AG10803 (cell line): ENCODE results near the gene FAAH.
A peak's percentile ranks its signal among the peaks of the same experiment; 100 is the strongest.

ENCODE experiments used
- DNase-seq: peaks from one replicate; pipeline ENCODE4 v3.0.0; 2010; ENCODE audit warnings: low read depth
- H3K4me3 ChIP-seq: 2 replicates; pipeline ENCODE4 v1.5.1; 2011; ENCODE audit warnings: mild to moderate bottlenecking, low read length, control low read depth
- TF ChIP-seq, protein P1 (sequence below): conservative IDR thresholded peaks from 2 replicates; pipeline ENCODE4 v1.5.1; 2011; ENCODE audit warnings: mild to moderate bottlenecking, low read length, control low read depth, inconsistent platforms

The FAAH gene

DNA sequence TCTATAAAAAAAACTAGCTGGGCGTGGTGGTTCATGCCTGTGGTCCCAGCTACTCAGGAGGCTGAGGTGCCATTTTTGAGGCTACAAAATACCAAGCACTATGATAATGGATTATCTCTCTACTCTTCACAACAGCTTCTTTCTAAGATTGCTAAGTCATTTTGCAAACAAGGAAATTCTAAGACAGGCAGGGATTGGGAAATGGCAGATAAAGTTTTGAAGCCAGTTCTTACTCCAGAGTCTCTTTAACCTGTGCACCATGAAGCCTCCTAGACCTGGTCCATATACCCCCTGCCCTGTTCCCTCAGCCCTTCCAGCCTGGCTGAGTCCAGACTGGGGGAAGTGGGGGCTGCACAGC, 56.0 kb downstream of the FAAH start:
- no peak overlapping the region for H3K4me3 ChIP-seq
- DNase-seq, result no peak
- TF ChIP-seq, protein P1, sequence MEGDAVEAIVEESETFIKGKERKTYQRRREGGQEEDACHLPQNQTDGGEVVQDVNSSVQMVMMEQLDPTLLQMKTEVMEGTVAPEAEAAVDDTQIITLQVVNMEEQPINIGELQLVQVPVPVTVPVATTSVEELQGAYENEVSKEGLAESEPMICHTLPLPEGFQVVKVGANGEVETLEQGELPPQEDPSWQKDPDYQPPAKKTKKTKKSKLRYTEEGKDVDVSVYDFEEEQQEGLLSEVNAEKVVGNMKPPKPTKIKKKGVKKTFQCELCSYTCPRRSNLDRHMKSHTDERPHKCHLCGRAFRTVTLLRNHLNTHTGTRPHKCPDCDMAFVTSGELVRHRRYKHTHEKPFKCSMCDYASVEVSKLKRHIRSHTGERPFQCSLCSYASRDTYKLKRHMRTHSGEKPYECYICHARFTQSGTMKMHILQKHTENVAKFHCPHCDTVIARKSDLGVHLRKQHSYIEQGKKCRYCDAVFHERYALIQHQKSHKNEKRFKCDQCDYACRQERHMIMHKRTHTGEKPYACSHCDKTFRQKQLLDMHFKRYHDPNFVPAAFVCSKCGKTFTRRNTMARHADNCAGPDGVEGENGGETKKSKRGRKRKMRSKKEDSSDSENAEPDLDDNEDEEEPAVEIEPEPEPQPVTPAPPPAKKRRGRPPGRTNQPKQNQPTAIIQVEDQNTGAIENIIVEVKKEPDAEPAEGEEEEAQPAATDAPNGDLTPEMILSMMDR, result no peak

DNA sequence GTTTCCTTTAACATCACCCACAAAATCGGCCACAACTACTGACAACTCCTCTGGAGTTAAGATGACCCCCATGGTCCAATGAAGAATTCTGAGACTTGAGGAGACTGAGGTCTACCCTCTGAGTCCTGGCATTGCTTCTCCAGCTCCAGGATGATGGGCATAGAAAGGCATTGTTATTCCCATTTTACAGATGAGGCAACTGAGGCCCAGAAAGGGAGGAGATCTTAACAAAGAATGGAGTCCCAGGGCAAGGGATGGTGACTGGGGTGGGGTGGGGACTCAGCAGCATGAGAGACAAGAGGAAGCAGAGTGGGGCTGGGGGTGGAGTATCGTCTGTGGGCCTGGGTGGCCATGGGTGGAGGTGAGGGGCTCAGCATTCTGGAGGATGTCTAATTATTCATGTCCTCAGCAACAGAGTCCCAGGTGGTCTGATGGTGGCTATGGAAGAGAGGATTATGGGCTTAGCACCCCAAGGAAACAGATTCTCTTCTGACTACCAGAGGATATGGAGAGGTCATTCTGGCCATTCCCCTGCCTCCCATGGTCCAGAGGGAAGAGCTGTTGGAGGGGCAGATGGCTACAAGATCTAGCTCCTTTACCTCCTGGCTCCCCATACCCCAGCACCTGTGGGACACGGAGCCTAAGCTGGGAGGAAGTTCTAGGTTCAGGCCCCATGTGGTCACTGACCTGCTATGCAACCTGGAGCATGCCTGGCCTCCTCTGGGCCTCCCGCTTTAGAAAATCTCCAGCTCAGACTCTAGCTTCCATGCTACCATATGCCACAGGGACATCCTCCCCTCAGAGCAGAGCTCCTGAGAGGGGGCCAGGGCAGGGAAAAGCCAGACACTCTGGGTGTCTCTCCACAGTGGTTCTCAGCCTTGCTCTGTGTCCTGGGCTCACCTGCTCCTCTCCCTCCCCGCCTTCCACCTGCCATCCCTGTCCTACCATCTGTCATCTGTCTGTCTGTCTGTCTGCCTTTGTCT, 58.1 kb downstream of the FAAH start:
- TF ChIP-seq, protein P1, result no peak
- no peak overlapping the region for H3K4me3 ChIP-seq
- no peak for DNase-seq

DNA sequence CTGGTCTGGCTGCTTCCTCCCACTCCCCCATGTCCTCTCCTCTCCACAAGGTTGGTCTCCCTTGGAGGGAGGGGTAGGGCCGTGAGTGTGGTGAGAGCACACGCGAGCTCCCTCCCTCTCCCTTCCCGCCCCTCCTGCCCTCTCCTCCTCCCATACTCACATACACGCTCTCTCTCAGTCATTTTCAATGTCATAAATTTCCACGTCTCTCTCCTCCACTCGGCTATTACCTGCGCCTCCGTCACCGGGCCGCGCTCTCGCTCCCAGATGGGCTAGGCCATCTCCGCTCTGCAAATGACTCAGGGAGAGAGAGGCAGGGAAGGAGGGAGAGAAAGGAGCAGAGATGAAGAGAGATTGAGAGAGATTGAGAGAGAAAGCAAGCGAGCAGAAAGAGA, 58.8 kb downstream of the FAAH start:
- no peak for DNase-seq
- TF ChIP-seq, protein P1, result no peak

DNA sequence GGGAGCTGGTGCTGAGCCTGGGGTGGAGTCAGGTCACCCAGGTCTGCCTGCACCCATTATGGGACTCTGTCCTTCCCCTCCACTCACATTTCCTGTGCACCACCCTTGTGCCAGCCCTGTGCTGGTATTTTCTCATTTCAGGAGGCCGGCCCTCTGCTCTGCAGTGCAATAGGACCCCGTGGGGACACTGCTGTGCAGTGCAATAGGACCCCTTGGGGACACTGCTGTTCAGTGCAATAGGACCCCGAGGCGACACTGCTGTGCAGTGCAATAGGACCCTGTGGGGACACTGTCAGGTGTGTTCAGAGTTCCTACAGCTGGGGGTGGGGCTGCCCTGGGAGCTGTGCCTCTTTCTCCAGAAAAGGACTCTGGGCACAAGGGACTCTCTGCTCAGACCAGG, 59.3 kb downstream of the FAAH start:
- no peak for DNase-seq
- TF ChIP-seq, protein P1, result no peak
- no peak overlapping the region for H3K4me3 ChIP-seq

More for the DNA sequence above, 58.8 kb downstream of the FAAH start:
- H3K4me3 ChIP-seq, result no peak overlapping the region

DNA sequence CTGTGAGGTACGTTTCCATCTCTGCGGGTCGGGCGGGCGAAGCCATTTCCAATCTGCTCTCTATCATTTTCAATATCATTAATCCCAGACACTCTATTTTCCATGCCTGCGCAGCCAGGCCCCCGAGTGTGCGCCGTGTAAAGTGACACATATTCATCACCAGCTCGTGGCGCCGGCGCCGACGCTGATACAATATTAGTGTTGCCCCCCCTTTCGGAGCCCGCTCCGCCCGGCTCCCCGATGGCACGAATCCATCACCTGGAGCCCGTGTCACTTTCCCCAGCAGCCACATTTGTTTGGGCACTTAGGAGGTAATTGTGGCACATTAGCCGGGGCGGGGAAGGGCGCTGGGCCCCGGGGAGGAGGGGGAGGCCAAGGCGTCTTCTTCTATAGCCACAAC, 61.8 kb downstream of the FAAH start:
- no peak for DNase-seq
- H3K4me3 ChIP-seq, result no peak overlapping the region
- TF ChIP-seq, protein P1, result no peak

DNA sequence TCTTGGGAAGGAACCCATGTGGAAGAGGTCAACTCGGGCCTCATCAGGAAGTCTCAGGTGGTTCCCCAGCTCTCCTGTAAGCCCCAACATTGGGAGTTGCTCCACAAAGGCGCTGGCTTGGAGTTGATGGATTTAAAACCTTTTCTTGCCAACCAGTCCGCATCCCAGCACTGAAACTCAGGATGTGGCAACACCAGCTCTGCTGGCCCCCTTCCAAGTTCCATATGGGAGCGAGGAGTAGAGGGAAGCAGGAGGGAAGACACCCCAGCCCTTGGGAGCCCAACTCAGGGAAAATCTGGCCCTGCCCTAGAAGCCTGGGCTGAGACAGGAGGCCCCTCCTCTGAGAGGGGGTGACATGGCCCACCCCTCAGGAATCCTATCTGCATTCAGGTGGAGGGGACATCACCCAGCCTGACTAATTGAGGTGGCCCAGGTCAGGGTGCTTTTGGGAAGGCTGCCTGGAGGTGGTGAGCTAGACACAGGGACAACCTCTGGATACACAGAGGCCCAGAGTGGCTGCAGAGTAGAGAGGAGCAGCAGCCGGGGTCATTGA, 62.4 kb downstream of the FAAH start:
- peak; percentile 34 for DNase-seq
- no peak overlapping the region for H3K4me3 ChIP-seq
- TF ChIP-seq, protein P1, result no peak

DNA sequence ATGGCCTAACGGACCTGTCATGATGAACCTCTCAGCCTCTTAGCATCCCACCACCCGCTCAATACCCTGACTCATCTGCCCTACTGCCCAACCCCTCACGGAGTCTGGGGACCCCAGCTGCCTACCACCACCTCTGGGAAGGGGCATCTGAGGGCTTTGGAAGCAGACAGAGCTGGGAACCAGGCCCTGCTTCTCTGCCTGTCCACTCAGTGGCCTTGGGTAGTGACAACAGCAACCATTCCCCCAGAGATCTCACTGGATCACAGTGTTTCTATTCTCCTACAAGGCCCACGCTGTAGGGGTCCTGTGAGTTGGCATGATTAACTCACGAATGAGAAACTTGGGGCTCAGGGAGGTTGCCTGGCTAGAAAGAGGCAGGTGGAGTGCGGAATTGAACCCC, 63.1 kb downstream of the FAAH start:
- H3K4me3 ChIP-seq, result no peak overlapping the region
- no peak for DNase-seq
- TF ChIP-seq, protein P1, result no peak
